Activated CD4-positive, alpha-beta T cell treated with anti-CD3 and anti-CD28 coated beads, Interleukin-2, amount 50 U/mL, for 1 hour (primary cell): ENCODE measurements around the gene PXN.
"Not testable (repeated sequence)": the region's sequence is repeated elsewhere in the genome, so short reads cannot be mapped to it uniquely, and the experiment has no call there.

Experiments
- DNase-seq: peaks from one replicate; pipeline ENCODE4 v3.0.0-alpha.2; 2020

PXN gene

GRCh38 chr12:120261951-120262851 is 3.3 kb downstream of the PXN start:
- no peak for DNase-seq

DNA sequence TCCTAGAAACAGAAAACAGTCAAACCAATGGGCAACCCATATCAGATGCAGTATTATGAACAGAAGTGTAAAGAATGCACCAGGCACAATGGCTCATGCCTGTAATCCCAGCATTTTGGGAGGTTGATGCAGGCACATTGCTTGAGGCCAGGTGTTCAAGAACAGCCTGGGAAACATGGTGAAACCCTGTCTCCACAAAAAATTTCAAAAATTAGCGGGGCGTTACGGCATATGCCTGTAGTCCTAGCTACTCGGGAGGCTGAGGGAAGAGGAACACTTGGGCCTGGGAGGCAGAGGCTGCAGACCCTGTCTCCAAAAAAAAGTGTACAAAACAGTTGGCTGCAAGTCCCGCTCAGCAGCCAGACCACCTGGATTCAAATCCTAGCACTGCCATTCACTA is 4.9 kb downstream of the PXN start:
- DNase-seq = no peak

- no peak for DNase-seq
Observed at GRCh38 chr12:120259418-120260202, 5.9 kb downstream of the PXN start.

DNA sequence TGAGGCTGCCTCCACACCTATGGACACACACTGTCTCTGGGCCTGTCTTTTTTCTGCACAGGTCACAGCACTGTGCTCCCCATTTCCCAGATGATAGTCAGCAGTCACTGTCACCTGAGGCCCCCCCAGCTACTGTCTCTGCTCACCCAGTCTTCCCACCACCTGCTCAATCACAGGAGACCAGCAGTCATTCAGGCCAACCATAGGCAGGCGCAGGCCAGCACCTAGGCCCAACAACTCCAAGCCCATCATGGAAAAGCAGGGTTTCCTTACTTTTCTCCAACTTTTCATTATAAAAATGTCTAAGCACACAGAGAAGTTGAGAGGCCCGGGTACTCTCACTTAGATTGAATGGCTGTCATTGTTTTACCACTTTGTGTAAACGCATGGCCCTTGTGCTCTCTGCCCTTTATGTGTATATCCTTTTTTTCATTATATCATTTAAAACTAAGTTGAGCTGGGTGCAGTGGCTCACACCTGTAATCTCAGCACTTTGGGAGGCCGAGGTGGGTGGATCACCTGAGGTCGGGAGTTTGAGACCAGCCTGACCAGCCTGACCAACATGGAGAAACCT is 7.1 kb downstream of the PXN start:
- DNase-seq = no peak

GRCh38 chr12:120257041-120257821 is 8.3 kb downstream of the PXN start:
- DNase-seq = no peak

DNA sequence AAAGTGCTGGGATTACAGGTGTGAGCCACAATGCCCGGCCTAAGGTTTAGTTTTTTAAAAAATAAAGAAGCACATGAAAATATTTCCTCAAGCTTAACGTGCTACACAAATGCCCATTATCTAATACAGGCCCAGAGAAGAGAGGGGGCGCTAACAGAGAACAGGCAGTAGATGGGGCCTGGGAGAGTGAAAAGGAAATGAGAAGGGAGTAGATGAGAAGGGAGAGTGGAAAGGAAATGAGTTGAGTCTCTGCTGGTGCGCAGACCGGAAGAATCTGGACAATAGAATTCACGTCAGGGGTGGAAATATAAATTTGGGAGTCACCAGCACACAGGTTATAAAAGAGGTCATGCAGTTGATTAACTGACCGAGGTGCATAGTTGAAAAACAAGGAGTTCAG is 10.7 kb downstream of the PXN start:
- DNase-seq = no peak

GRCh38 chr12:120253313-120253712 is 12.2 kb downstream of the PXN start:
- DNase-seq = peak; percentile 35

DNA sequence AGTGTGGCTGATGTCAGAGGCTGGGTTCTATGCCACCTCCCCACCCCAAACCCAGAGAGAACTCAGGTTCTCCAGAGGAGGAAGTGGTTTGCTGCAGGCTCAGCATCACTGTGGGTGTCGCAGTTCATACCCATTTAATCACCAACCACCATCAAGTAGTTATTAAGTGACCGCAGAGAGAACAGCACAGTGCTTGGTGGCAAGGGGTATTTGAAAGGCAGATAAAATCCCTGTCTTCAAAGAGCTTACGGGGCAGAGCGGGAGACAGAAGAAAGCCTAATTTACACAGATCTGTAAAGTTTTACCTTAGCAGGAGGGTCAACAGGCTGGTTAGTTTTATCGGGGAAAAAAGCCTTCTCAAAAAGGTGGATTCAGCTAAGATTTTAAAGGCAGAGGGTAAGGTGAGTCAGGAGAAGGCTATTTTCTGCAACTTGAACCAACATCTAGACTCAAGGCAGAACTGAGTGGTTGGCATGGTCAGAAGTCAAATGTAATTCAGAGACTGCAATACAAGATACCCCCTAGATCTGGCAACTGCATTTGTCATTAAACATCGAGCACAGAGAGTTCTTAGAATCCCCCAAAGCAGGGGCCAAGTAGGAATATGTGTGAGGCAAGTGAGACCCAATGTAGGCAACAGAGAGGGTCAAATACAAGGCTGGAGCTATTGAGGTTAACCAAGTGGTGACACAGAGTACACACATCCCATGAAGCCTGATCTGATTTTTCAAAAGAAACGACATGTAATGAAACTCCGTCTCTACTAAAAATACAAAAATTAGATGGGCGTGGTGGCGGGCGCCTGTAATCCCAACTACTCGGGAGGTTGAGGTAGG is 13.2 kb downstream of the PXN start:
- peak; percentile 70 for DNase-seq

- not testable (repeated sequence) for DNase-seq
Observed at GRCh38 chr12:120251364-120252070, 14.0 kb downstream of the PXN start.

- DNase-seq = peak; percentile 29
Observed at GRCh38 chr12:120249875-120250795, 15.4 kb downstream of the PXN start.

- no peak for DNase-seq
Observed at GRCh38 chr12:120249266-120249874, 16.2 kb downstream of the PXN start.

- no peak for DNase-seq
Observed at GRCh38 chr12:120247621-120248030, 17.9 kb downstream of the PXN start.

DNA sequence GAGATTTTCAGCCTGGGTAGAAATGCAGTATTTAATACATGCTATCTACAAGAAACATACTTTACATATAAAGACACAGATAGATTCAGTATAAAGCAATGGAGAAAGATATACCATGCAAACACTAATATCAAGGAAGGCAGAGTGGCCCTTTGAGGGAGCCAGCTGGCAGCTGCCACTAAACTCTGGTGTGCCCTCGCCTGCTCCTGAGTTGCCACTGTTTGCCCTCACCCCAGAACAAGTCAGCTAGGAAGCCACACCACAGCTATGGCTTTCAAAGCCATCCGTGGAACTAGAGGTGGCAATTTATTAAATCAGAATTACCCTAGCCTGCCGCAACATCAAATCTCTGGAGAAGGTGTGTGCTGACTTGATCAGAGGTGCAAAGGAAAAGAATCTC is 18.3 kb downstream of the PXN start:
- DNase-seq = no peak

DNA sequence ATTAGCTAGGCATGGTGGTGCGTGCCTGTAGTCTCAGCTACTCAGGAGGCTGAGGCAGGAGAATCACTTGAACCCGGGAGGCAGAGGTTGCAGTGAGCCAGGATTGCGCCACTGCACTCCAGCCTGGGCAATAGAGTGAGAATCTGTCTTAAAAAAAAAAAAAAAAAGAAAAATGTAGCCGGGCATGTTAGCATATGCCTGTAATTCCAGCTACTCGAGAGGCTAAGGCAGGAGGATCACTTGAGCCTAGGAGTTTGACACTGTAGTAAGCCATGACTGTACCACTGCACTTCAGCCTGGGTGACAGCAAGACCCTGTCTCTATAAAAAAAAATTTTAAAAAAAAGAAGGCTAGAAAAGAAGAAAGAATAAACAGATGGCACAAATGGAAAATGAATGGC is 18.8 kb downstream of the PXN start:
- not testable (repeated sequence) for DNase-seq

- DNase-seq = no peak
Observed at GRCh38 chr12:120242971-120243699, 22.4 kb downstream of the PXN start.

GRCh38 chr12:120242275-120242799 is 23.2 kb downstream of the PXN start:
- no peak for DNase-seq

DNA sequence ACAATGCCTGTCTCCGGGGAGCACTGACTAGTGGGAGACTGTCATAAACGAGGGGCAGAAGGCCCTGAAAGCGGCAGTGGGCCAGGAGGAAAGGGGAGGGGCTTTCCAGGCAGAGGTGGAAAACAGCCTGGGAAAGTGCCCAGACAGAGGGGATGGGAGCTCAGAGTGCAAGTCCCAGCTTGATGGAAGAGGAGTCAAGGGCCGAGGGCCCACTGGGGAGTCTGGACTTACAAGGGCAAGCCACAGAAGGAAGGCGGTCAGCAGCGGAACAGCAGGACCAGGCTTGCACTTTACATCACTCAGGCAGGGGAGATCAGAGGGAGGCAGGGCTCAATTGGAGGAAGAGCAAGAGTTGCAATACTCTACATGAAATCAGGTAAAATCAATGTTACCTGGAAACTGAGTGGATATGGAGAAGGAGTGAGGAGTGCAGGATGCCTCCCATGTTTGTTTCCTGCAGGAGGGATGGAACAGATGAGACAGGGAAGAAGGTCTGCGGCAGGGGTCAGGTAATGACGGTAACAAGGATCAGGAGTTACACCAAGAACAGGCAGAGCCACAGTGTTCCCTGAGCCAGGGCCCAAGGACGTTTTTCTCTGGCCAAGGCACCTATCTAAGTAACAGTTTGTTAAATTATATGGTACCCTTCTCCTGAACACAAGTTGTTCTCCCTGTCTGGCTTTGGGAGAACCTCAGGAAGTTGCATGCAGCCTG is 23.8 kb downstream of the PXN start:
- no peak for DNase-seq

- DNase-seq = no peak
Observed at GRCh38 chr12:120240495-120240833, 25.1 kb downstream of the PXN start.
